ENCODE results near the gene PREB.
"Not testable (repeated sequence)": the region's sequence is repeated elsewhere in the genome, so short reads cannot be mapped to it uniquely, and the experiment has no call there.

Gene PREB, protein sequence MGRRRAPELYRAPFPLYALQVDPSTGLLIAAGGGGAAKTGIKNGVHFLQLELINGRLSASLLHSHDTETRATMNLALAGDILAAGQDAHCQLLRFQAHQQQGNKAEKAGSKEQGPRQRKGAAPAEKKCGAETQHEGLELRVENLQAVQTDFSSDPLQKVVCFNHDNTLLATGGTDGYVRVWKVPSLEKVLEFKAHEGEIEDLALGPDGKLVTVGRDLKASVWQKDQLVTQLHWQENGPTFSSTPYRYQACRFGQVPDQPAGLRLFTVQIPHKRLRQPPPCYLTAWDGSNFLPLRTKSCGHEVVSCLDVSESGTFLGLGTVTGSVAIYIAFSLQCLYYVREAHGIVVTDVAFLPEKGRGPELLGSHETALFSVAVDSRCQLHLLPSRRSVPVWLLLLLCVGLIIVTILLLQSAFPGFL

DNA sequence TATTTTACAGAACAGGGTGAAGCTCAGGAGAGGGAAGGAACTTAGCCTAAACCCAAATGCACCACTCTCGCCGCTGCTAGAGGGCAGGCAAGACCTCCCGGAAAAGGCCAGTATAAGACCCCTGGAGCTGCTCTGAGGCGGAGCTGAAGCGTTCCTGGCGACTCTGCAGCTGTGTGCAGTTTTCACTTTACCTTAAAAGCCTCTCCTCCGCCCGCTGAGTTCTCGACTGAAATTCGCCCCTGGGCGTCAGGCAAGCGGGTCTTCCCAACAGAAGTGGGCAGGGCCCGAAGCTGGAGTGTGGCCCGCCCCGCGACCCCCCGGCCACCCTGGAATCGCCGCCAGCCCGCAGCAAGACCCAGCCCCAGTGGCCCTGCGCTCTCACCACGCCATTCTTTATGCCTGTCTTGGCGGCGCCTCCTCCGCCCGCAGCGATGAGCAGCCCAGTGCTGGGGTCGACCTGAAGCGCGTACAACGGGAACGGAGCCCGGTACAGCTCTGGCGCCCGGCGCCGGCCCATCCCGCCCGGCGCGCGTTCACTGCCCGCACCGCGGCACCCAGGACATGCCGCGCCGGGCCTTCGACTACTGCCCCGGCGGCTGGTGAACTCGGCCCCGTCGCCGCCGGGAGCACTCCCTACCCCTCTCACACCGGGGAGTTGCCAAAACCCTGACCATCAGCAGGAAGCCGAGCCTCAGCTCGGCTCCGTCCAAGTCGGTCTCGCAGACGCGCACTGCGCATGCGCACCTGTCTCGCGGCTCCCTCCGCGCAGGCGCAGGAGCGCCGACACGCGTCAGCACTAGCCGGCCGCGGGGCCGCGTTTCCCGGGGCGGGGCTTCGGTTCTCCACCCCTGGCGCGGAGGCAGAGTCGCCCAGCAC is at the start of gene PREB:
PREB (minus strand) TSS at position 732 of the 876 bp plus-strand sequence; CDS start at position 517, 215 bp downstream.
- peak; percentile 98 for DNase-seq (ENCODE audit: low read depth)

- DNase-seq (ENCODE audit: low read depth): no peak
Measured at GRCh38 chr2:27184115-27184514, 49.7 kb upstream of the PREB start.

GRCh38 chr2:27182346-27182745 is 47.9 kb upstream of the PREB start:
- DNase-seq (ENCODE audit: low read depth): no peak

GRCh38 chr2:27179344-27180000 is 45.0 kb upstream of the PREB start:
- DNase-seq (ENCODE audit: low read depth): no peak

- DNase-seq (ENCODE audit: low read depth): no peak
Measured at GRCh38 chr2:27178469-27178868, 44.0 kb upstream of the PREB start.

GRCh38 chr2:27177441-27178351 is 43.3 kb upstream of the PREB start:
- no peak for DNase-seq (ENCODE audit: low read depth)

DNA sequence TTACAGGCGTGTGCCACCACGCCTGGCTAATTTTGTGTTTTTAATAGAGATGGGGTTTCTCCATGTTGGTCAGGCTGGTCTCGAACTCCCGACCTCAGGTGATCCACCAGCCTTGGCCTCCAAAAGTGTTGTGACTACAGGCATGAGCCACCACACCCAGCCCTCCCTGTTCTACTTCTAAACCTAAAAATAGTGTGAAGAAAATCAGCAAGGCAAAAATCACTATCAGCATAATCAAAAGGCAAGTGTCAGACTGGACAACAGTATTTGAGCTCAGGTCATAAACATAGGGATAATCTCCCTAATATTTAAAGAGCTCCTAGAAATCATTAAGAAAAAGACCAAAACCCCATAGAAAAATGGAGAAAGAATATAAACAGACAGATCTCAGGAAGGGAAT is 41.3 kb upstream of the PREB start:
- DNase-seq (ENCODE audit: low read depth): not testable (repeated sequence)

DNA sequence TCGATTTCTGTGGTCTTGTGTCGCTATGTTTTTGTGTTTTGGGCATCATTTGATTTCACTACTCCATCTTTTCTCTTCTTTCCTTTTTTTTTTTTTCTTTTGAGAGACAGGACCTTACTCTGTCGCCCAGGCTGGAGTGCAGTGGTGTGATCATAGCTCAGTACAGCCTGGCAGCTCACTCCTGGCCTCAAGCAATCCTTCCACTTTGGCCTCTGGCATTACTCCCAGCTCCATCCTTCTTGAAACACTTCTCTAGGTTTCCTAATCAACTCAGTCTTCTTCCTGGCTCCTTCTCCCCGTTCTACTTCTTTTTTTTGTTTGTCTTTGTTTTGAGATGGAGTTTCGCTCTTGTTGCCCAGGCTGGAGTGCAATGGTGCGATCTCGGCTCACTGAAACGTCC is 40.9 kb upstream of the PREB start:
- no peak for DNase-seq (ENCODE audit: low read depth)

- DNase-seq (ENCODE audit: low read depth): no peak
Measured at GRCh38 chr2:27174638-27175037, 40.2 kb upstream of the PREB start.

DNA sequence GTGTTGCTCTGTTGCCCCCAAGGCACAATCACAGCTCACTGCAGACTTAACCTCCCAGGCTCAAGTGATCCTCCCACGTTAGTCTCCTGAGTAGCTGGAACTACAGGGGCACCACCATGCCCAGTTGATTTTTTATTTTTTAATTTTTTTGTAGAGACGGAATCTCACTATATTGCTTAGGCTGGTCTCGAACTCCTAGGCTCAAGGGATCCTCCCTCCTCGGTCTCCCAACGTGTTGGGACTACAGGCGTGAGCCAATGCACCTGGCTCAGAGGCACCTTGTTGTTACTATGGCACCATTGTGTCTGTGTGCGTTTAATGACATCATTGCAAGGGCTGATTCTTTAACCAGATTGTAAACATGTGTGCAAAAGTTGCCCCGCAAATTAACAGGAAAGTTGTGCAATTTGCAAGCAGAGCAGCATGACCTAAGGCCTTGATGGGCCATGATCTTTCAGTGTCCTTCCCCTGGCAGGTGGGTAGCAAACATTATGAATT is 37.0 kb upstream of the PREB start:
- DNase-seq (ENCODE audit: low read depth): no peak

DNA sequence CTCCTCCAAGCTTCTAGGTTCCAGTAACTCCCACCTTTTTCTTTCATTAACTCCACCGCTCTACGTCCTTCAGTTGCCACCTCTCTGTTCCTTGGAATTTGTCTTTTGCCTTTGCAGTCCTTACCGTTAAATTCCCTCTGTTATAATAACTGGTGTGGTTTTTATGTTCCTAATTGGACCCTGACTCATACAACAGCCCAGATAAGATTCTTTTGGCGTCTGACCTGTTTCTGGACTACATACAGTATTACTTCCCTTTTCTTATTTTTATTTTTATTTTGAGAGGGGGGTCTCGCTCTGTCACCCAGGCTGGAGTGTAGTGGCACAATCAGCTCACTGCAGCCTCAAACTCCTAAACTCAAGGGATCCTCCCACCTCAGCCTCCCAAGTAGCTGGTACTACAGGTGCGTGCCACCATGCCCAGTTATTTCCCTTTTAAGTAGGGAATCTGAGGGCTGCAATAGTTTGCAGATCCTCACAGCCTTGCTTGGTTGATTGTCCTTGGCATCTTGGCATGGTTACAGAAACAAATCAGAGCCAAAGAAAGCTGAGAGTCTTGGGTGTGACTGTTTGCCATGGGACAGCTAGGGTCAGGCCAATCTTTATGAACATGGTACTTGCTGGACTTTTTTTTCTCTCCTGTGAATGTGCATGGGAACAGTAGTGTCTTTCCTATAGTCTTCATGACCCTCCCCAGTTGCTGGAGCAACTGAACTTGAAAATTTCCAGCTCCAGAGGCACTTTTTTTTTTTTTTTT is 36.3 kb upstream of the PREB start:
- DNase-seq (ENCODE audit: low read depth): no peak

GRCh38 chr2:27164960-27165763 is 30.7 kb upstream of the PREB start:
- DNase-seq (ENCODE audit: low read depth): no peak

DNA sequence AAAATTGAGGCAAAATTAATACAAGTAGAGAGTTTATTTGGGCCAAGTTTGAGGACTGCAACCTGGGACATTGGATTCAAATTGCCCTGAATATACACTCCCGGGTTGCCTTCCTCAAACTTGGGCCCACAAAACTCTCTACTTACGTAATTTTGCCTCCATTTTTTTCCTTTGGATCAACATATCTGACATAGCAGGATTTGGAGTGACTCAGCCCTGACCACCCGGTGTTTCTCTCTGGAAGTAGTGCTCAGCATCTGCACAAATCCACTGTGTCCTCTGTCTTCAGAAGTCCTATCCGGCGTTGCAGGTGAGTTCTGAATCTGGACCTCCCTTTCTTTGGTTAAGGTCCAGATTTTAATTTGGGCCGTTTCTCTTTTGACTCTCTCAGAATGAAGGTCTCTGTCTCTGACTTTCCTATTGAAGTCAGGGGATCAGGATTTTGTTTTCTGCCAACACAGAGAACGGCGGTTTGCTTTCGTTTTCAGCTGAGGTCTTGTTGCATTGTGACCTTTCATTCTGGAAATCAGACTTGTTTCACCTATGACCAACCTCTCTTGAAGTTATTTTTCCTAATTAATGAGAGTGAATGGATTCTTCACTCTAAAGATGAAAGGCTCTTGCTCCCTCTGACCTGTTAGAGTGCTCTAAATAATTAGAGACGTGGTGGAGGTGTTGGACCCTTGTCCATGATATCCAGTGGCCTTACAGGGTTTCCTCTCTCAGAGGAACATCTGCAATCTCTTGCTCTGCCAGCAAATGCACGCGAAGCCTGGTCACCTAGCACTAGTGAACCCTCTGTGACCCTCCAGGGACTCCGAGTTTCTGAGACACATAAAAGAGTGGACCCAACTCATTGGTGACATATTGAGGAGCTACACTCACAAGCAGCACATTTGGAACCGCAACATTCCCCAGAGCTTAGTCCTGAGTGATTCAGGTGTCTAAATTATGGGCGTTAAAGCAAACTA is 28.0 kb upstream of the PREB start:
- no peak for DNase-seq (ENCODE audit: low read depth)

DNA sequence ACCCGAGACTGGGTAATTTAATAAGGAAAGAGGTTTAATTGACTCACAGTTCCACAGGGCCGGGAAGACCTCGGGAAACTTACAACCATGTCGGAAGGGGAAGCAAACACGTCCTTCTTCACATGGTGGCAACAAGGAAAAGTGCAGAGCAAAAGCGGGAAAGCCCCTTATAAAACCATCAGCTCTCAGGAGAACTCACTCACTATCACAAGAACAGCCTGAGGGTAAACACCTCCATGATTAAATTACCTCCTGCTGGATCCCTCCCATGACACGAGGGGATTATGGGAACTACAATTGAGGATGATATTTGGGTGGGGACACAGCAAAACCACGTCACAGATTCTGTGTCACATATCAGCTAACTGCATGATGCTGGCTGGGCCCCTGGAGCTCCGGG is 25.8 kb upstream of the PREB start:
- no peak for DNase-seq (ENCODE audit: low read depth)

DNA sequence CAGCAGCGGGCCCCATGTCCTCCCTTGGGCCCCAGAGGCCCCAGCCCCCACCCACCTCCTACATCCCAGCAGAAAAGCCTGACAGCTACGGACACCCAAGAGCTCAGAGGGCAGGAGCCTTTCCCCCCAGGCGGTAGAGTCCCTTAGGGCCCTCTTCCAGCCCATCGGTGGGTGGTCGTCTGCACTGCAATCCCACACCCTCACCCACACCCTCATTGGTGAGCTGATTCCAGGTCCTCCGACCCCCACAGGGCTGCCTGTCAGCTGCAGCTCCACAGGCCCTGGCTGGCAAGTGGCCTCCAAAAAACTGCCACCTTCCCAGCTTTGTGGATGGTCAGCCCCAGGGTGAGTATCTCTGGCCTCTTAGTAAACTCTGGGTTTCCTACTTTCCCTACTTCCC is 24.8 kb upstream of the PREB start:
- no peak for DNase-seq (ENCODE audit: low read depth)

- DNase-seq (ENCODE audit: low read depth): no peak
Measured at GRCh38 chr2:27158468-27158867, 24.0 kb upstream of the PREB start.

DNA sequence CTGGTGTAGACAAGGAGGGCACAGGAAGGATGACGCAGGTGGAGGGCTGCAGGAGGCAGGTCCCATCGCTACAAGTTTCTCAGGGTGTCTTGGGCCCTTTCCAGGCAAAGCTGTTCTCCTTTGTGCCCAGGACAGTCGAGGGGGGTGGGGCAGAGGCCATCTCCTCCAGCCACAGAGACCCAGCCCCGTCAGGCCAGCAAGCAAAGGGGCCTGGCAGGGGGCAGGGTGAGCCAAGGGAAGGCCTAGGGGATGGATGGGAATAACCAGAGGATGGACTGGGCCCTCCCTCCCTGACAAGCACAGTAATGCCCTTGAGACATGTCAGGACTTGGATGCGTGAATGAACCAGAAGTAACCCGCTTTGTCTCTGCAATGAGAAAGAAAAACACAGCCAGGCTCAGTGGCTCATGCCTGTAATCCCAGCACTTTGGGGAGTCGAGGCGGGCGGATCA is 20.7 kb upstream of the PREB start:
- DNase-seq (ENCODE audit: low read depth): no peak

- DNase-seq (ENCODE audit: low read depth): no peak
Measured at GRCh38 chr2:27154488-27154887, 20.1 kb upstream of the PREB start.
